Measurements from ENCODE around the gene AAK1.

- TF ChIP-seq EZH2 (IDR thresholded peaks at IDR 0.05; ENCODE audit: borderline replicate concordance, low read length), result no peak
- TF ChIP-seq CTCF (conservative IDR thresholded peaks at IDR 0.05 in 1 of 2, IDR thresholded peaks at IDR 0.05 in 1 of 2; ENCODE audit: extremely low read depth in 1 of 2, insufficient read depth in 1 of 2, low read depth in 1 of 2, low read length in 2 of 2), result no peak
Measured at GRCh38 chr2:69608109-69608508, 35.4 kb downstream of the AAK1 start.
